Urothelium cell line (cell line): Measurements from ENCODE around the gene SLC39A3.
"Not testable (repeated sequence)": the region's sequence is repeated elsewhere in the genome, so short reads cannot be mapped to it uniquely, and the experiment has no call there.

Experiments used
- DNase-seq: peaks from one replicate; pipeline ENCODE4 v3.0.0; 2011; ENCODE audit warnings: low spot score, mixed read lengths
- FAIRE-seq: peaks from 2 replicates; lab custom pipeline; 2011; peaks lifted over from hg19 to GRCh38; lab: Jason Lieb, UNC

SLC39A3 gene

DNA sequence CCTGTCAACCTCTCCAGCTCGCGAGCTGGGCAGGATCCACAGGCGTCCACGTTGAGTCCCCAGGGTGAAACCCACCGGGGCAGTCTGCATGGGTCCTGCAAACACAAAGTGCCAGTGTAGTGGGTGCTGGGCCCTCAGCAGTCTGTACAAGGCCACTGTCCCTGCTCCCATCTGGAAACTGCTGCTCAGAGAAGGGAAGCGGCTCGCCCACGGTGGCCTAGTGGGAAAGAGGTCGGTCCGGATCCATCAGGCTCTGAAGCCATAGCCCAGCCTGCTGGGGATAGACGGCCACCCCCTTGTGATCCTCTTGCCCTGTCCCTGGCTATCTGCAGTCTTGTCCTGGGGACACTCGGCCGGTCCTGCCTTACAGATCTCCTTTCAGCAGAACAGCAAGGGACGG, 16.1 kb downstream of the SLC39A3 start:
- FAIRE-seq: no peak
- no peak for DNase-seq

DNA sequence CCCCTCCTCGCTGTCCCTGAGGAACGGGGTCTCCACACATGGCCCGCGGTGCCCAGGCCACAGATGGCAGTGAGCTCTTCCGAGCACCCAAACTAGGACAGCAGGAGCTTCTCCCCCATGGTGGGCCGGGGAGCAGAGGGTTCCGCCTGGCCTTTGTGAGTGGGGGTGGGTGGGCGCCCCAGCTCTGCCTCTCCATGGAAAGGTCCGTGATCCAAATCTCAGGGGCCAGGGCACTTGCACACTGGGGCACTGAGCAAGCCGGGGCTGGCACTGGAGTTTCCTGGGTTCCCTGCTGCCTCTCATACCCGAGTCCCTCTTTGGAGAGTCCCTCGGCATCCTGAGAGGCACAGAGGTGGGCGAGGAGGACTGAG, 16.5 kb downstream of the SLC39A3 start:
- no peak for FAIRE-seq
- no peak for DNase-seq

DNA sequence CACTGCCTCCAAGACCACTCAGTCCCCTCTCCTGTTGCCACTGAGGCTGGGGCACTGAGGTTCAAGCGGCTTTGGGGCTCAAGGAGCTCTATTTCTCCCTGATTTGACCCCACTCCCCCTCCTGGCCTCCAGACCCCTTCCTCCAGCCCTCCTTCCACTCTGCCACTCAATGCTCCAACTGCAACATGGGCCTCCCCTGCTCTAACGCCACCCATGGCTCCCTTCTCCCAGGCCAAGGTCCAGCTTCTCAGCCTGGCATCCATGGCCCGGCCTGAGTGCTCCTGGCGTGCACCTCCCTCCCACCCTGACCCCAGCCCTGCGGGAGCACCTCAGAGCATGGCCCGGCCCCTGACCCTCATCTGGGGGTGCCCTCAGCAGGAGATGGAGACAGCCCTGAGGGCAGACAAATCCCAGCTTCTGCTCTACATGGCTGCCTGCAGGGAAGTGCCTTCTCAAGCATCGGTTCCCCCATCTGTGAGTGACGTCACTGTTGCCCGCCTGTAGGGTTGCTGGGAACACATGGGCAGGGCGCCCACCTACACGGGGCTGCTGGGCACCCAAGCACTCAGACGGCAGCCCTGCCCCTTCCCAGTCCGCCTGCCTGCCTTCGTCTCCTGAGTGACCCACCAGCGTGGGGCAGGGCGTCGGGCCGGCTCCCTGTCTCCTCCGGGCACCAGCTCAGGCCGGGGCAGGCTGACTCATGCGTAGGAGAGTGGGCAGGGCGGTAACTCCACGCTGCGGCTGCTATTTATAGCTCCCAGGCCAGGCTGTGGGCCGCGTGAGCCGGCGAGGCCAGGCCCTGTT, 17.1 kb downstream of the SLC39A3 start:
- DNase-seq (peak; percentile 75), FAIRE-seq (no peak)

DNA sequence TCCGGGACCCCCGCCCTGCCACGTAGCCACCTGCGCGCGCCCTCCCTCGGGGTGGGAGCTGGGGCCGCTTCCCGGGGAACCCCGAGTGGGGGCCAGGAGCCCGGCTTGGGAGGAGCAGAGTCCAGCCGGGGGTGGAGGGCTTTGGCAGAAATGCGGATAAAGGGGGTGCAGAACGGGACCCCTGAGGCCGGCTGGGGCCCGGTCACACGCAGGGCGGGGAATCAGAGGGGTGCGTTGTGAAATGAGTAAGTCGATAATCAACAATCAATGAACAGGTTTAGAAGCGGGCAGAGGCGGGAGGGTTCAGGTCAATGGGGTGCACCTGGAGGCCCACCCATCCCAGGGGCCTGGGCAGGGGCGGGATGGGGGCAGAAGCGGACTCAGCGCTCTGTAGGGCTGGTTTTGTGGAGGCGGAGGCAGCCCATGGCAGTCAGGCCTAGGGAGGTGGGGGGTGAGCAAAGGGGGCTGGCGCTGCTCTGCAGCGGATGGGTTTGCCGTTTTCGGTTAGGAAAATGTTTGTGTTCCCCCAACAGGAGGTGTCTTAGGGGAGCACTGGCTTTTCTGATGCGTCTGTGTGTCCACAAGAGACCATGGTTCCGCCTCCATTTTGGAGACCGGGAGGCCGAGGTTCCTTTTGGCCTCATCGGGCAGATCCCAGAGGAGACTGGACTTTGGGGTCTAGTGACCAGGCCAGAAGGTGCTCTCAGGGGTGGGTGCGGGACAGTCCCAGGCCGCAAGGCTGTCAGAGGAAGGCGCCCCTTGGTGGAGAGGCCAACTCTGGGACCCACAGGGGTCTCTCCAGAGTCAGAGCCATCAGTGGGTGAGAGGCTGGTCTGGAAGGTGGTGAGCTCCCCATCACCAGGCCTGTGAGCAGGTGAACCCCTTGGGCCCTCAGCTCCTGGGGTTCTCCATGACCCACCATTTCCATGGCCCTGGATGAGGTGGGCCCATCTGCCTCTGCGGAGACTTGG, 18.0 kb downstream of the SLC39A3 start:
- no peak for DNase-seq
- FAIRE-seq: no peak

DNA sequence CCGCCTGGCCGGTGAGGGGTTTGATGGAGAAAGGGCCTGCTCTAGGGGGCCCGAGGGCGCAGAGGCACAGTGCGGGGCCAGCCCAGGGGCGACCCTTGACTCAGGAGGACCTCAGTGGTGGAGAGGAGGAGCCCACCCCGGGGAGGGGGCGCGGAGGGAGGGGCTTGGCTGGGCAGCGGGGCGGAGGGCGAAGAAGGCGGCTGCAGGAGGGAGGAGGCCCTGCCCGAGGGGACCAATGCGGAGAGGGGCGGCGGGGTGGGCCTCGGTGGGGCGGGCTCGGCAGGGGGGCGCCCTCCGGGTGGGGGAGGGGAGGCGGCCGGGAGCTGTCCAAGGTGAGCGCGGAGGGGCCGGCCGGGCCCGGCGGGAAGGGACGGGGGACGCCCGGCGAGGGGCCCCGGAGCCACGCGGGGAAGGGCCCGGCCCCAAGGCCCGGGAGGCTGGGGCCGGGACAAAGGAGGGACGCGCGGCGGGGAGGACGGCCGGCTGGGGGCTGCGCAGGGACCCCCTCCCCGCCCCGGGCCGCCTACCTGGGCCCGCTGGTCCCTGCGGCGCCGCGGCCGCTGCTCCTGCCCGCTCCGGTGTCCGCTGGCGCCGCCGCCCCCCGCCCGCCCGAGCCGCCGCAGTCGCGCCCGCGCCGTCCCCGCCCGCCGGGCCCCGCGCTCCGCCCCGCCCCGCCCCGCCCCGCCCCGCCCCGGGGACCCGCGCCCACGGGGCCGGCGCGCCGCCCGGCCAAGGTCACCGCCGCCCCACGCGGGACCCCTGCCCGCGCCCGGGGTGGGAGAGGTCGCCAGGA, 18.8 kb downstream of the SLC39A3 start, which contains the start of gene DIRAS1:
DIRAS1 (minus strand) TSS at position 596 of the 793 bp plus-strand sequence. CDS start 3,566 bp downstream, outside the sequence.
- FAIRE-seq (no peak), DNase-seq (peak; percentile 37)

DNA sequence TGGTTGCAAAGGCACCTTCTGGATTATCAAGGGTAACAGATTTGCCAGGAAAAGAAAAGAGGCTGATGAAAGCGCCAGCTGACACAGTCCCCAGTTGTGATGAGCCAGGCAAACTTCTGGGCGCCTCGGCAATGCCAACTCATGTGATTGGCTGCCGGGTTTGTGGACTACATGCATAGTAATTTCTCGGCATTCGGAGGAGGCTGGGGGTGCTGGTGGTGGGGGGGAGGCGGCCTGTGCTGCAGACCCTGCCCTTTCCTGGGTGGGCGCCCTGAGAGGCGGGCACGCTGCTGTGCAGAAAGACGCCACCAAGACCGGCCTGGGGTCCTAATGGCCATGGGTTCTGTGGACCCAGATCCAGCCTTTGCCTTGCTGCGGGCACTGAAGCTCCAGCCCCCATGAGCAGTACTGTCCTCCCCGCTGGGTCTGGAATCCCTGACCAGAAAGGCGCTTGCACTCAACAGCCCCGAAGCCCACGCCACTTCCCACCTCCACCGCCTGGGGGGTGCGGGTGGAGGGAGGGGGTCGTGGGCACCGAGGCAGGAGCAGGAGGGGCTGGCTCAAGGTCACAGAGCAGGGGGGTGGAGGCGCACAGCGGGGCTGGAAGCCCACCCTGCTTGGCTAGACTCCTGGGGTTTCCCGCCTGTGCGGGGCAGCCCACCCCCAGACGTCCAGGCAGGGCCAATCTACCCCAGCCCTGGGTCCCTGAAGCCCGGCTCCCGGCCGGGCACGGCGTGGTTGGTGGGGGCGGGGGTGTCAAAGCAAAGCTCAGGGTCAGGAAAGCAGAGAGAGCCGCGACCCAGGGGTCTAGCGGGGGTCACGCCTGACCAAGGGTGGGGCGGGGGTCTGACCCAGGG, 19.7 kb downstream of the SLC39A3 start:
- no peak for FAIRE-seq
- no peak for DNase-seq

DNA sequence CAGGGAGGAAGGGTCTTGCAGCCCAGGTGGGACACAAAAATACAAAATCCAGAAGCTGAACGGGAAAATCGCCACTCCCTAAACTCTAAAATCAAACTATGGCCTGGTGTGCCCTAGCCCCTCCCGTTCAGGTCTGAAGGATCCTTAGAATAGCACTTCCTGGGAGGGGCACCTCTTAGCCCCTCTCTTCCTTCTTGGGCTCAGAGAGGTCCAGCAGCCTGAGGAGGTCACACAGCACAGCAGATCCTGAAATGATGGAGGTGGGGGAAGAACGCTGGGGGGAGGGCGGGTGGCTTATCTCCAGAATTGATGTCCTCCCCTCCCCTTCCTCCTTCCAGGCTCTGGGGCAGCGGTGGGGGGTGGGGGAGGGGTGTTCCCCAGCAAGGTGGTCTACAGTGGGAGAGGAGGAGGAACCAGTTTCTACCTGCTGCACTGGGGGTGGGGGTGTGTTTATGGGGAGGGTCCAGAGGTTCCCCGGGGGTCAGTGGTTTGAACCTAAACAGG, 20.5 kb downstream of the SLC39A3 start:
- no peak for FAIRE-seq
- no peak for DNase-seq

DNA sequence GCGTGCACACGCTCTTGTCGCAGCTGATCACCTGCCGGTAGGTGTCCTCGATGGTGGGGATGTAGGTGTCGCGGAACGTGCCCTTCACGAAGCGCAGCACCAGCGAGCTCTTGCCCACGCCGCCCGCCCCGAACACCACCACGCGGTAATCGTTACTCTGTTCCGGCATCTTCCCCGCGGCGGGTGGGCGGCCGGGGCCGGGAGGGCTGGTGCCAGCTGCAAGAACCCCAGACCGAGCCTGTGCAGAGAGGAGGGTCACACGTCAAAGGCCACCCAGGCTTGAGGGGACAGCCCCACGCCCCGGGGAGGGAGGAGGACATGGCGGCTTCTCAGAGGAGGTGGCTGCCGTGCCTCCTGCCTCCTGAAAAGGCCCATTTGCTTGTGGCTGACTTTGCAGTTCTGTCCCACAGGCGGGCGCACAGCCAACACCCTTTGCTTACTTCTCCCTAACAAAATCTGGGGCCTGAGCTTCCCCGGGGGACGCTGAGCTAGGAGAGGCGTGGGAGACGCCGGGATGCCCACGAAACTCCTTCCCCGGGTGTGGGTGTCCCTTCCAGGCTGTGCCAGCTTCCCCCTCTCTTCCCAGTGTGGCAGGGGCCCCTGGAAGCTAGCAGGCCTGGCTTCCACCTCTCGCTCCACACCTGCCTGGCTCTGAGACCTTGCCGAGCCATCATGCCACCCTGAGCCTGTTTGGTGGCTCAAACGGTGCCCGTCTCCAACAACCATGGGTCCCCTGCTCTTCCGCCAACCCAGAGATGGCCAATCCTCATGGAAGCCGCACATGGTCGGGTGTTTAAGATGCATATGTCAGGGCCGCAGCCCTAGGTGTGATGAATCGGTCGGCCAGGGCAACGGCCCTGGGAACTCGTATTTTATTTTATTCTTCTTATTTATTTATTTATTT, 21.9 kb downstream of the SLC39A3 start:
- FAIRE-seq: no peak

DNA sequence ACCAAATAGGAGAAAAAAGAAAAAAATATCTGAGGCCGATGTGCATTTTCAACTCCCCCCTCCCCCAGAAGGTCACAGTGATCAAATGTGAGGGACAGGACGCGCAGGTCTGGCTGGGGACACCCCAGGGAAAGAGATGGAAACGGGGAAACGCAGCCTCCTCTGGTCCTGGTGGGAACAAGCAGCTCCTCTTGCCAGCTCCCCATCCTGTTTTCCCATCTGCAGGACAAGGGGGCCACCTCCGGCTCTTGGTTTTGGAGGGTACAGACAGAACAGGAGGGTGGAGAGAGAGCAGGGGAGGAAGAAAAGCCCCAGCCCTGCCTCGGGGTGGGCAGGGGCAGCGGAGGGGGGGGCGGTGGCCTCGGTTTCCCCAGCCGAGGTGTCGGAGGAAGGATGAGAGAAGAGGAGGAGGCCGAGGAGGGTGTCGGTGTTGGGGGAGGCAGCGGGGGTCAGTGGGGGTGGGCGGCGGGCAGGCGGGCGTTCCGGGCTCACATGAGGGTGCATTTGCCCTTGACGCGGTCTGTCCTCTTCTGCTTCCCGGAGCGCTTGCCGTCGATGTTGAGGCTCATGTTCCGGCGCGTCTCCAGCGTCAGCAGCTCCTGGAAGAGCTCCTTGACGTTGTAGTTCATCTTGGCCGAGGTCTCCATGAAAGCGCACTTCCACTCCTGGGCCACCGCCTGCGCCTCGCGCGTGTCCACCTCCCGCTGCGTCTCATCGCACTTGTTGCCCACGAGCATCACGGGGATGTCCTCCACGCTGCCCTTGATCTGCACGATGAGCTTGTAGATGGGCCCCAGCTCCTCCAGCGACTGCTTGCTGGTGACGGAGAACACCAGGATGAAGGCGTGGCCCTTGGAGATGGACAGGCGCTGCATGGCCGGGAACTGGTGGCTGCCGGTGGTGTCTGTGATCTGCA, 22.8 kb downstream of the SLC39A3 start:
- DNase-seq (no peak), FAIRE-seq (no peak)

More for the DNA sequence above, 21.9 kb downstream of the SLC39A3 start:
- DNase-seq: no peak

DNA sequence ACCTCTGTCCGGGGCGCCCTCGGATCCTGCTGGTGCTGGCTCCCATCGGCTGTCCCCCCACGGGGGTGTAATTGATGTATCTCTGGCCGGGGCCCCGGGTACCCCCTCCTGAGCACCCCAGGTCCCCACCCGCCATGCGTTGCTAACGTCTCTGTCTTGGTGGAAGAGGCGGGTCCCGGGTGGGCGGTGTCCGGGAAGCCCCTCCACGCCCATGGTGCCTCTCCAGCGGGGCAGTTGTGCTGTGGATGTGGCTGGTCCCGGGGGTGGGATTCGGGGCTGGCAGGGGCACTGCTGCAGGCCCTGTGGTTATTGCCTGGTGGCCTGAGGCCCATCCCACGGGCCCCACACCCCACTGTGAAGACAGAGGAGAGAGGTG, 23.6 kb downstream of the SLC39A3 start:
- FAIRE-seq: no peak

DNA sequence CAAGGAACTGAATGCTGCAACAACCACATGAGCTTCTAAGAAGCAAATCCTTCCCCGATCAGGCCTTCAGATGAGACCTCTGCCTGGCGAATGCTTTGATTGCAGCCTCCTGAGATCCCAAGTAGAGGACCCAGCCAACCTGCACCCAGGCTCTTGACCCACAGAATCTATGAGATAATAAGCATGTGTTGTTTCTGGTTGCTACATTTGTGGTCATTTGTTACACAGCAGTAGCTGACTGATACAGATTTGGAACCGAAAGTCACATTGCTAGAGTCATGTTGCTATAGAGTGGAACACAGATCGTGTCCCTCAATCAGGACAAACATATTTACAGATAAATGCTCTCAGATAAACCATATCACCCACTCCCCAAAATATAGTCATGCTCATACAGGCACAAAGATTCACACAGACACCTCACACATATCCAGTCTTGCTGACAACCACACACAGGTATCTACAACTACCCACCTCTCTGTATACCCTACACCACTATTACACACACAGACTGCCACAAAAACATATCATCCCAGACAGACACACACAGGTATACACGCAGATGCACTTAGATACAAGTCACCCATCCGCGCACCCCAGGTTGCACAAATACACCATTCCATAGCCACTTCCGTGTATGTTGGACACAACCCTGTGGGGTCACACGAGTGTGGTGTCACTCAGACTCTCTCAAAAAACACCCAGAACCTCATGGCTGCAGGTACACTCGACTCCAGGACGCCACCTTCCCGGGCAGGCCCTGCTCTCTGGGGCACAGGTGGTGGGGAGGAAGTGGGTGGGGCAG, 24.1 kb downstream of the SLC39A3 start:
- DNase-seq (no peak), FAIRE-seq (no peak)

More for the DNA sequence above, 23.6 kb downstream of the SLC39A3 start:
- no peak for DNase-seq

DNA sequence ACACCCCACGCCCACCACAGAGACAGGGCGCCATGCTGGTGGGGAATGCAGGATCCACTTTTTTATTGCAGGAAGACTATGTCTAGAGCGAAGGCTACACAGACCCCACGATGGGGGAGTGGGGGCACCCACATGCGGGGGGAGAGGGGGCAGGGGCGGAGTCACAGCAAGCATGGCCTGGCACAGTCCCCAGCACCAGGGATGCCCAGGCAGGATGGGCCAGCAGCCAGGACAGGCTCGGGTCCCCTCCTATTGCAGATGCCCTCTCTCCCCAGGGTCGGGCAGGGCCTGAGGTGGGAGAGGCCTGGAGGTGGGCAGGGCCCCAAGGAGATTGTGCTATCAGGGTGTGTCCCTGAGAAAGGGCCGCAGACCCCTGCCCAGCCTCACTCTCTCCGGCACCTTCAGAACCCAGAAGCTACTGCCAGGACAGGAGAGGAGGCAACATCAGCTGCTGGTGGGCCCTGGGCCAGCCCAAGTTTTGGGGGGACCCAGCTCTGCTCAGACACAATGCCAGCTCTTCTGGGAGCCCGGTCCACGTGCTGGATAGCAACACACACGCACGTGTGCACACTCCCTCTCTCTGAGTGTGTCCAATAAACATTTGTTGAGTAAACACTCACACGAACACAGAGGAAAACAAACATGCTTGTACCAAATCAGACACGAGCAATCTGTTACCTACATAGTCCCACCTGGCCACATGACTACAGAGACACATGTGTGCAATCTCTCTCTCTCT, 25.1 kb downstream of the SLC39A3 start:
- DNase-seq (no peak), FAIRE-seq (no peak)

DNA sequence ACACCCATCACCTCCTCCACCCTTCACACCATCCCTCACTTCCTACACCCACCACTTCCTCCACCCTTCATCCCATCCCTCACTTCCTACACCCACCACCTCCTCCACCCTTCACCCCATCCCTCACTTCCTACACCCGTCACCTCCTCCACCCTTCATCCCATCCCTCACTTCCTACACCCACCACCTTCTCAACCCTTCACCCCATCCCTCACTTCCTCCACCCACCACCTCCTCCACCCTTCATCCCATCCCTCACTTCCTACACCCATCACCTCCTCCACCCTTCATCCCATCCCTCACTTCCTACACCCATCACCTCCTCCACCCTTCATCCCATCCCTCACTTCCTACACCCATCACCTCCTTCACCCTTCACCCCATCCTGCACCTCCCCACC, 25.7 kb downstream of the SLC39A3 start:
- DNase-seq, FAIRE-seq: not testable (repeated sequence)

DNA sequence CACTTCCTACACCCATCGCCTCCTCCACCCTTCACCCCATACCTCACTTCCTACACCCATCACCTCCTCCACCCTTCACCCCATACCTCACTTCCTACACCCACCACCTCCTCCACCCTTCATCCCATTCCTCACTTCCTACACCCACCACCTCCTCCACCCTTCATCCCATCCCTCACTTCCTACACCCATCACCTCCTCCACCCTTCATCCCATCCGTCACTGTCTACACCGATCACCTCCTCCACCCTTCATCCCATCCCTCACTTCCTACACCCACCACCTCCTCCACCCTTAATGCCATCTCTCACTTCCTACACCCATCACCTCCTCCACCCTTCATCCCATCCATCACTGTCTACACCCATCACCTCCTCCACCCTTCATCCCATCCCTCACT, 26.6 kb downstream of the SLC39A3 start:
- FAIRE-seq, DNase-seq: not testable (repeated sequence)

DNA sequence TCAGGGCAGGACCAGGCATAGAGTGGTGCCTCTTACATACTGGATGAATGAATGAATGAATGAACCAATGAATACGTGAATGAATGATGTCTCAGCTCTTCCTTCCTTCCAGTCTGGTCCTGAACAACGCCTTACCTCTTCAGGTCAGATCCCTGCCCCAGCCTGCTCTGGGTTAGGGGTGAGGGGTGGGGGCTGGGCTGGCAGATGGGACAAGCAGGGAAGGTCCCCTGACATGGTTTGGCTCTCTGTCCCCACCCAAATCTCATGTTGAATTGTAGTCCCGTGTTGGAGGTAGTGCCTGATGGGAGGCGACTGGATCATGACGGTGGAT, 28.0 kb downstream of the SLC39A3 start:
- DNase-seq (no peak), FAIRE-seq (no peak)

DNA sequence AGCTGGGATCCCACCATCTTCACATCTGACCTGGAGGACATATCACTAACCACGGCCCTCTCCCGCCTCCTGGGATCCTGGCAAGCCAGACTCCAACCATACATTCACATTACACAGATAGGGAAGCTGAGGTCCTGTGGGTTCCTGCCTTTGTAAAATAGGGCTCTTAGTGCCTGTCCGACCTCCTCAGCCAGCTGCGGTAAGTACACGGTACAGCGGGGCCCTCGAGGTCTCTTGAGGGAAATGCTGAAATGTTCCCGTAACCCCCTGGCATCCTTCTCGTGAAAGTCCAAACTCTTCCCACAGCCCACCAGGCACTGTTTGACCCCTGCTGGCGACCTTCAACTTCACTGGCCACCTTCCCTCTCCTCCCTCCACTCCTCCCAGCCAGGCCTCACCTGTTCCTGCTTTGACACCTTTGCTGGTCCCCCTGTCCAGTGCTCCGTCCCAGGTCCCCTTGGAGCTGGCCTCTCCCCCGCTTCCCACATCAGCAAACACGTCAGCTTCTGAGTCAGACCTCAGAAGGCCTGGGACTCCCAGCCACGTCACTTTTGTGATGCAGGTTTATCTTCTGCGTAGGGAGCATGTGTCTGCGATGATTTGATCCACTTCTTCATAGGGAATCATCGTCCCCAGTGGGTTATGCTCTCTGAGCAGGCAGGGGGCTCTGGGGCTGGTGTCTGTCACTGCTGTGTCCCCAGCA, 28.5 kb downstream of the SLC39A3 start:
- DNase-seq: no peak
- FAIRE-seq: no peak
